Sigmoid colon (tissue), 7 donors: ENCODE data around the gene PABPC4L. TPM values are rescaled to one million over a fixed set of nuclear protein-coding genes. Genes with fewer than 3 reads are reported as not detected.

ENCODE experiments used
- DNase-seq: peaks from one replicate; pipeline ENCODE4 v3.0.0-alpha.2; 2019
- H3K27ac ChIP-seq, 4 donors: fragments of 200-600 bp; sonication (generic); one replicate each; pipeline ENCODE4 v1.5.1; 2016 to 2019; ENCODE audit warnings: mild to moderate bottlenecking in 1 of 4
- H3K27me3 ChIP-seq, 3 donors: fragments of 200-600 bp; sonication (generic); one replicate each; pipeline ENCODE4 v1.5.1; 2019; ENCODE audit warnings: mild to moderate bottlenecking in 1 of 3
- H3K36me3 ChIP-seq, 4 donors: fragments of 200-600 bp; sonication (generic); one replicate each; pipeline ENCODE4 v1.5.1; 2016 to 2019
- H3K4me1 ChIP-seq, 4 donors: fragments of 200-600 bp; sonication (generic); one replicate each; pipeline ENCODE4 v1.5.1; 2017 to 2019
- H3K4me3 ChIP-seq, 4 donors: fragments of 200-600 bp; sonication (generic); one replicate each; pipeline ENCODE4 v1.5.1; 2017 to 2019; ENCODE audit warnings: mild to moderate bottlenecking in 2 of 4, moderate library complexity in 1 of 4
- H3K9me3 ChIP-seq, 4 donors: fragments of 200-600 bp in 3 of 4; sonication (generic) in 3 of 4; one replicate each; pipeline versions ENCODE4 v1.5.1 to v1.6.1; 2013 to 2019
- EP300 ChIP-seq, 4 donors: sonication (generic); formaldehyde crosslinking; IDR thresholded peaks; one replicate each; pipeline ENCODE4 v1.6.1; 2017; ENCODE audit warnings: antibody characterized with exemption in 4 of 4
- POLR2A ChIP-seq, 2 donors: fragments of 450-650 bp; IDR thresholded peaks; one replicate each; pipeline ENCODE4 v1.6.1; 2016; ENCODE audit warnings: antibody characterized with exemption in 2 of 2, mild to moderate bottlenecking in 2 of 2, moderate library complexity in 2 of 2
- POLR2AphosphoS5 ChIP-seq, 4 donors: sonication (generic); formaldehyde crosslinking; IDR thresholded peaks; one replicate each; pipeline ENCODE4 v1.6.1; 2017; ENCODE audit warnings: antibody characterized with exemption in 4 of 4
- WGBS, 2 donors: extraction: QIAGEN DNeasy Blood & Tissue Kit; methylation state at CpG; one replicate each; pipeline ENCODE4 v1.1.7; 2013; 5-methylcytosine and 5-hydroxymethylcytosine counted together
- intact Hi-C: fragments of 100-400 bp; cut with DNase I; formaldehyde crosslinking; loops from one replicate; pipeline ENCODE4 v1.15.1; 2023
- polyA plus RNA-seq, 3 donors: library from polyadenylated mRNA; stranded (reverse); fragments of 200-250 nt; gene quantifications; one replicate each; pipeline ENCODE4 v1.2.3, GENCODE V29; 2013
- total RNA-seq, 4 donors: library from RNA; depleted of rRNA; stranded (reverse); fragments of >200 nt; gene quantifications; one replicate each; pipeline ENCODE4 v1.1.0, GENCODE V29; 2016
- TF ChIP-seq, protein P1 (sequence below), 4 experiments: fragments of 450-650 bp in 3 of 4; fragments of 200-600 bp in 1 of 4; IDR thresholded peaks; one replicate each; pipeline ENCODE4 v1.5.1; 2016 to 2019; ENCODE audit warnings: antibody characterized with exemption in 4 of 4, mild to moderate bottlenecking in 3 of 4, moderate library complexity in 2 of 4
- donor health status: healthy with polysubstance abuse.
- donor health status: Bipolar disorder and iron deficiency.
- donor health status: healthy.

PABPC4L gene
- total RNA-seq = 1 to 10 TPM in 3 of 4 donors, under 1 TPM in 1; 0.82 to 1.8 (median 1.6) TPM
- under 1 TPM in 1 of 3 donors, not detected in 2; 0.20 TPM for polyA plus RNA-seq

DNA sequence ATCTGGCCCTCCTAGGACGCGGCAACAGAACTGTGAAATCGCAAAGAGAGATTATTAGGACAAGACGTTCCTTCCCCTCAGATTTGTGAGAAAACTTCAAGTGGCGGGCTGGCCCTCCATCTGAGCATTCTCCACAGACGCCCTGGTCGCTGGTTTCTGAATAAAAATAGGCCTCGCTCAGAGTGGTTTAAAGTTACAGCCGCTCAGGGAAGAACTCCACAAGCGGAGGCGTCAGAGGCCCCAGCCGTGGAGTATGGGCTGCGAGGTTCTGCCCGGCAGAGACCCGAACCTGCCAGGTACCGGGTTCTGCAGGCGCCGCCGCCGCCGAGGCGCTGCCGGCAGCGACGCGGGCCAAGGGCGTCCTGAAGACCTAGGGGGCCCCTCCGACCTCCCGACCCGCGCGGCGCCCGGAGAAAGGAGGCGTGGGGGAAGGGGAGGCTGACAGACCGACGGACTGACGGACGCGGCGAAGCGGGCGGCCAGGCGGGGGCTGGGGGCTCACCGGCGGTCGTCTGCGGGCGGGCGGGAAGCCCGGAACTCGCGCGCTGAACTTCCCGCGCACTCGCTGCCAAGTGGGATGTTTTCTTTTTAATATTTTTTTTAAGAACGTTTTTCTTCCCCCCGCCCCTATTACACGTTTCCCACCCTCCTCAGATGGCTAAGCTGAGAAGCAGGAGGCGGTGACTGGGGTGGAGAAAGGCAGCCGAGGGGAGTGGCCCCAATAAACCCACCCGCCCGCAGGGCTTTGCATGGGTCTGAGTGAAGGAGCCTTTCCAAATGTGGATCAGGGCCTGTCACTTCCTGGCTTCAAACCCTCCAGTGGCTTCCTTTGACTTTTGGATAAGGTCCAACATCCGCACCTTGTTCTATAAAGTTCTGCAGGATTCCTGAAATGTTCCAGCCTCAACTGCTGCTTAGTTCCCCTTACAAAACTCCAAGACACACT is at the start of gene PABPC4L:
TSS of gene PABPC4L (minus strand) at position 574 of the 946 bp plus-strand sequence. CDS start 770 bp downstream, outside the sequence.
- peak; percentile 69 for DNase-seq
- Histone ChIP-seq H3K9me3 (no peaks in the 10 kb centered on the region), H3K36me3 (no peaks in the 10 kb centered on the region), H3K4me1 (peaks cover 0 to 34% (median 11%) of the 10 kb centered on the region in 4 donors), H3K4me3 (peak within 1 kb of the TSS; percentile 48 to 80 (median 62)), H3K27me3 (no peaks in the 10 kb centered on the region), H3K27ac (peak within 1 kb of the TSS; percentile 58 to 81 (median 72))
- 7 to 11% methylated on average over 65 of the region's 65 CpGs for WGBS, 2 donors
- intact Hi-C loops = no loop called here
- TF ChIP-seq EP300 (IDR thresholded peaks at IDR 0.05) = no peak
- no peak for TF ChIP-seq POLR2AphosphoS5 (IDR thresholded peaks at IDR 0.05)
- no peak for TF ChIP-seq POLR2A (IDR thresholded peaks at IDR 0.05)
- TF ChIP-seq, protein P1, sequence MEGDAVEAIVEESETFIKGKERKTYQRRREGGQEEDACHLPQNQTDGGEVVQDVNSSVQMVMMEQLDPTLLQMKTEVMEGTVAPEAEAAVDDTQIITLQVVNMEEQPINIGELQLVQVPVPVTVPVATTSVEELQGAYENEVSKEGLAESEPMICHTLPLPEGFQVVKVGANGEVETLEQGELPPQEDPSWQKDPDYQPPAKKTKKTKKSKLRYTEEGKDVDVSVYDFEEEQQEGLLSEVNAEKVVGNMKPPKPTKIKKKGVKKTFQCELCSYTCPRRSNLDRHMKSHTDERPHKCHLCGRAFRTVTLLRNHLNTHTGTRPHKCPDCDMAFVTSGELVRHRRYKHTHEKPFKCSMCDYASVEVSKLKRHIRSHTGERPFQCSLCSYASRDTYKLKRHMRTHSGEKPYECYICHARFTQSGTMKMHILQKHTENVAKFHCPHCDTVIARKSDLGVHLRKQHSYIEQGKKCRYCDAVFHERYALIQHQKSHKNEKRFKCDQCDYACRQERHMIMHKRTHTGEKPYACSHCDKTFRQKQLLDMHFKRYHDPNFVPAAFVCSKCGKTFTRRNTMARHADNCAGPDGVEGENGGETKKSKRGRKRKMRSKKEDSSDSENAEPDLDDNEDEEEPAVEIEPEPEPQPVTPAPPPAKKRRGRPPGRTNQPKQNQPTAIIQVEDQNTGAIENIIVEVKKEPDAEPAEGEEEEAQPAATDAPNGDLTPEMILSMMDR (IDR thresholded peaks at IDR 0.05) = no peak

DNA sequence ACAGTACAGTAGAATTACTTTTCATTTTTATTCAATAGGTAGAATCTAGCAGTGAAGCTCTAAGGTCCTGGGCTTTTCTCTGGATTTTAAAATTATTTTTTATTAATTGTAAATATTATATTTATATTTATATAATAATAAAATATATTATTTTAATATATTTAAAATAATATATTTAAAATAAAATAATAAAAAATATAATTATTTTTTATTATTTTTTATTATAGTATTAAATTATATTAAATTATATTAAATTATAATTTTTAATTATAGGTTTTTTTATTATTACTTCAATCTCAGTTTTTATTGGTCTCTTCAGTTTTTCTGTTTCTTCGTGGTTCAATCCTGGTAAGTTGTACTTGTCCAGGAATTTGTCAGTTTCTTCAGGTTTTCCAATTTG is 49.7 kb upstream of the PABPC4L start:
- DNase-seq = no peak
- no peak overlapping the region for H3K27ac ChIP-seq
- H3K4me1 ChIP-seq = no peaks in the 10 kb centered on the region
- no peaks in the 10 kb centered on the region for H3K9me3 ChIP-seq
- intact Hi-C loops = no loop called here
- H3K36me3 ChIP-seq = no peaks in the 10 kb centered on the region
- WGBS, 2 donors = 83 to 84% methylated on average over 1 of the region's 1 CpG
- no peak for TF ChIP-seq EP300 (IDR thresholded peaks at IDR 0.05)
- TF ChIP-seq POLR2AphosphoS5 (IDR thresholded peaks at IDR 0.05) = no peak
- TF ChIP-seq, protein P1 (IDR thresholded peaks at IDR 0.05) = no peak
- no peak for TF ChIP-seq POLR2A (IDR thresholded peaks at IDR 0.05)
- no peaks in the 10 kb centered on the region for H3K27me3 ChIP-seq
- no peak overlapping the region for H3K4me3 ChIP-seq

DNA sequence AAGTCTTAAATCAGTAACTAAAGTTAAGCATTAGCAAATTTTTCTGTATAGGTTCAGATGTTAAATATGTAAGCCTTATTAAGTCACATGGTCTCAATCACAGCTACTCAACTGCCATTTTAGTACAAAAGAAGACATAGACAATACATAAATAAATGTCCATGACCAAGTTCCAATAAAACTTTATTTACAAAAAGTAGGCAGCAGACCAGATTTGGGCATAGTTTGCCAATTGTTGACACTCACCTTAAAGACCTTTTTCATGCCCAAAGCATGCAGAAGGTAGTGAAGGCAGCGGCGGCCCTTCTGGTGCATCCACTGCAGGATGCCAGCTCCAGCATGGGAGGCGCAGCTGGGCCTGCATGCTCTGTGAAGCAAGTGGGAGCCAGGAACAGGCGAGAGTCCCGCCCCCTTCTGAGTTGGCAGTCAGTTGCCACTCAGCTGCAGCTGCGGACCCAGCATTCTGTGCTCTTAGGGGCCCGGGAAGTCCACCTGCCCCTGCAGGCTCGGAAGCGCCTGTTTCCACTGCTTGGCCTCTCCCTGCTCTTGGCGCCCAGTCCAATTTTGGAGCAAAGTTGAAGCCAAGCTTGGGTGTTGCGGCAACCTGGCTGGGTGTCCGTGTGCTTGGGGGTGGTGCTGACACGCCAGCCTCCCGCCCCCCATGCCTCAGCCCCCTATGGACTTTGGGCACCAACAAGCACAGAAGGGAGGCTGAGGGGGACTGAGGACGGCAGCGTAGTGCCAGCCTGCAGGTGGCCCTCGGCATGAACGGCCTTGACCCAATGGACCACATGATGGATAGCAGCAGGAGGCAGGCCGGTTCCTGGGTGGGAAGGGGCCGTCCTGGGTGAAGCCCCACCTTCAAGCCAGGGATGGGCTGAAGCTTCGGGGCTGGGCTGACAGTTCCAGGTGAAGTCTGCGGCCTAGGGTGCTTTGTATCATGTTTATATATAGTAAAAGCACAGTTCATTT is 42.4 kb upstream of the PABPC4L start:
- Histone ChIP-seq H3K27me3 (no peaks in the 10 kb centered on the region), H3K36me3 (no peaks in the 10 kb centered on the region), H3K4me1 (no peaks in the 10 kb centered on the region), H3K4me3 (no peak overlapping the region), H3K9me3 (no peaks in the 10 kb centered on the region), H3K27ac (no peak overlapping the region)
- WGBS, 2 donors = 89 to 94% methylated on average over 22 of the region's 22 CpGs
- DNase-seq = peak; percentile 50
- intact Hi-C loops = no loop called here
- TF ChIP-seq, protein P1 (IDR thresholded peaks at IDR 0.05) = no peak
- TF ChIP-seq EP300 (IDR thresholded peaks at IDR 0.05) (no peak), POLR2AphosphoS5 (IDR thresholded peaks at IDR 0.05) (no peak)

DNA sequence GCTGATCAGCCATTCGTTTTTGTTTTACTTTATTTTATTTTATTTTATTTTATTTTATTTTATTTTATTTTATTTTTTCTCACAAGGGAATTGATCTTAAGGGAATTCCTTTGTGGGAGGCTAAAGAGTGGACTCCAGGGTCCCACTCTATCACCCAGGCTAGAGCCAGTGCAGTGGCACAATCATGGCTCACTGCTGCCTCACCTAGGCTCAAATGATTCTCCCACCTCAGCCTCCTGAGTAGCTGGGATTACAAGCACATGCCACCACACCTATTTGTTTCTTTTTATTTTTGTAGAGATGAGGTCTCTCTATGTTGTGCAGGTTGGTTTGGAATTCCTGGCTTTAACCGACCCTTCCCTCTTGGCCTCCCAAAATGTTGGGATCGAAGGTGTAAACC is 17.5 kb upstream of the PABPC4L start:
- intact Hi-C loops = no loop called here
- TF ChIP-seq EP300 (IDR thresholded peaks at IDR 0.05) (no peak), POLR2AphosphoS5 (IDR thresholded peaks at IDR 0.05) (no peak), POLR2A (IDR thresholded peaks at IDR 0.05) (no peak)
- TF ChIP-seq, protein P1 (IDR thresholded peaks at IDR 0.05) = no peak
- Histone ChIP-seq H3K27me3 (no peaks in the 10 kb centered on the region), H3K36me3 (no peaks in the 10 kb centered on the region), H3K27ac (no peak overlapping the region), H3K4me1 (peaks cover 0 to 8% (median 5%) of the 10 kb centered on the region in 4 donors), H3K4me3 (no peak overlapping the region), H3K9me3 (no peaks in the 10 kb centered on the region)
- WGBS, 2 donors = 69 to 86% methylated on average over 3 of the region's 3 CpGs
- DNase-seq = no peak
